ENCODE data around the gene CRKL. TPM values are rescaled to one million over a fixed set of nuclear protein-coding genes. Genes with fewer than 3 reads are reported as not detected.

Gene CRKL
- total RNA-seq, 2 experiments from 2014 or later = 60.5 to 62.2 TPM

GRCh38 chr22:20960609-20961008 lies 43.4 kb downstream of the CRKL start:
- peaks cover 17% of the 10 kb centered on the region for H3K4me1 Mint-ChIP-seq (ENCODE audit: low read depth)
- CTCF ChIA-PET = interaction anchor here (0.6 to 3.2 kb wide), 6 partner anchors 11 to 142 kb away, joined by 3 to 17 read pairs (median 4); no protein-coding TSS in a partner anchor
- DNase-seq = no peak
- no peaks in the 10 kb centered on the region for H3K36me3 Mint-ChIP-seq (ENCODE audit: low read depth)
- no peak overlapping the region for H3K27ac Mint-ChIP-seq
- intact Hi-C loops (cut with micrococcal nuclease) = loop anchor here (5.0 to 10.0 kb wide), 2 partner anchors 42 to 144 kb away; partner anchors contain the start of gene THAP7
- peaks cover 22% of the 10 kb centered on the region for H3K27me3 Mint-ChIP-seq (ENCODE audit: low read depth)
- H3K4me3 Mint-ChIP-seq = no peak overlapping the region
- H3K9me3 Mint-ChIP-seq = no peaks in the 10 kb centered on the region

- intact Hi-C loops (cut with micrococcal nuclease) = loop anchor here (2.0 to 10.0 kb wide), 3 partner anchors 20 to 142 kb away; partner anchors contain the start of genes LZTR1 and THAP7
- Mint-ChIP-seq H3K27me3 (ENCODE audit: low read depth) (peaks cover 14% of the 10 kb centered on the region), H3K9me3 (no peaks in the 10 kb centered on the region), H3K36me3 (ENCODE audit: low read depth) (no peaks in the 10 kb centered on the region), H3K27ac (no peak overlapping the region), H3K4me3 (no peak overlapping the region), H3K4me1 (ENCODE audit: low read depth) (peaks cover 11% of the 10 kb centered on the region)
- DNase-seq = no peak
- CTCF ChIA-PET = interaction anchor here (0.6 to 3.2 kb wide), 8 partner anchors 9 to 190 kb away, joined by 3 to 17 read pairs (median 4); partner anchors contain the start of gene LZTR1
These were observed 45.3 kb downstream of the CRKL start for GRCh38 chr22:20962491-20962945.

DNA sequence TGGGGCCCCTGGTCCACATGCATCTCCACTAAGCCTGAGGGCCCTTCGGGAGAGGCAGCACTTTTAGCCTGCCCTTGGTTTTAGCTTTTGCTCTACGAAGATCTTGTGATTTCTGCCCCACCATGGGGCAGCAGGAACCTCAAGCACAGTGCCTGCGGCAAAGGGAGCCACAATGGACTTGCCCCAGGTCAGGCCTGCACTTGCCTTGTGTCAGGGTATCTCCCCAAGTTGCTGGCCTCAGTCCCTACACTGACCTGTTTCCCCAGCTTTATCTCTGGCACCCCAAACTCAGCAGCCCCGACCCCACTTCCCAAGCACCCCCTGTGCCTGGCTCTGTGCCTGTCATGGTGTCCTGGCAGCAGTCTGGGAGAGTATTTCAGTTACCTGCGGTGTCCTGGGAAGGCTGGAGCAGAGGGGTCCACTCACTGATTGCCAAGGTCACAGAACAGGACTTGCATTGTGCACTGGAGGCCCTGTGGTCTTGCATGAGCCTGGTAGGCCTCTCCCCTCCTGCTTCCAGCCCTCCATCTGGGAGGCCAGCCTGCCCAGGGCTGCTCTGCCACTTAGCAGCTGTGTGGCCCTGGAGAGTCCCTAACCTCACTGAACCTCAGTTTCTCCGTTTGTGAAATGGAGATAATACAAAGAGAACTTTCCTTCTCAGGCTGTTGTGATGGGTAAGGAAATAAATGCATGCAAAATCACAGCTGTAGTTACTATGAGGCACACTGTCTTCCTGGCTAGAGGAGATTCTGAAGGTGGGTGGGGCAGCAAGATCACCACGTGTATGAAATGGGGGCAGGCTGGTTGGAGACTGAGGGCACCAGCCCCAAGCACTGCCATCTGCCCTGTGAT lies 46.2 kb downstream of the CRKL start:
- H3K9me3 Mint-ChIP-seq = no peaks in the 10 kb centered on the region
- no peak for DNase-seq
- no peak overlapping the region for H3K27ac Mint-ChIP-seq
- intact Hi-C loops (cut with micrococcal nuclease) = loop anchor here (2.0 to 10.0 kb wide), 3 partner anchors 19 to 141 kb away; partner anchors contain the start of genes LZTR1 and THAP7
- CTCF ChIA-PET = interaction anchor here (0.6 to 1.5 kb wide), 5 partner anchors 10 to 478 kb away, joined by 3 to 6 read pairs (median 4); no protein-coding TSS in a partner anchor
- peaks cover 5% of the 10 kb centered on the region for H3K27me3 Mint-ChIP-seq (ENCODE audit: low read depth)
- peaks cover 11% of the 10 kb centered on the region for H3K4me1 Mint-ChIP-seq (ENCODE audit: low read depth)
- H3K4me3 Mint-ChIP-seq = no peak overlapping the region
- H3K36me3 Mint-ChIP-seq (ENCODE audit: low read depth) = no peaks in the 10 kb centered on the region

GRCh38 chr22:20964090-20964798 lies 47.0 kb downstream of the CRKL start:
- intact Hi-C loops (cut with micrococcal nuclease) = loop anchor here (5.0 to 10.0 kb wide), 2 partner anchors 38 to 141 kb away; partner anchors contain the start of gene THAP7
- CTCF ChIA-PET = interaction anchor here (1.5 kb wide), 1 partner anchor 49 kb away, joined by 3 read pairs; no protein-coding TSS in a partner anchor
- no peaks in the 10 kb centered on the region for H3K9me3 Mint-ChIP-seq
- no peak overlapping the region for H3K27ac Mint-ChIP-seq
- H3K4me1 Mint-ChIP-seq (ENCODE audit: low read depth) = peaks cover 11% of the 10 kb centered on the region
- peak overlapping the region; percentile 57 for H3K4me3 Mint-ChIP-seq
- no peaks in the 10 kb centered on the region for H3K36me3 Mint-ChIP-seq (ENCODE audit: low read depth)
- no peak for DNase-seq
- peaks cover 5% of the 10 kb centered on the region for H3K27me3 Mint-ChIP-seq (ENCODE audit: low read depth)

- Mint-ChIP-seq H3K27ac (no peak overlapping the region), H3K9me3 (no peaks in the 10 kb centered on the region), H3K36me3 (ENCODE audit: low read depth) (no peaks in the 10 kb centered on the region), H3K4me3 (peak overlapping the region; percentile 57), H3K4me1 (ENCODE audit: low read depth) (peaks cover 11% of the 10 kb centered on the region), H3K27me3 (ENCODE audit: low read depth) (peaks cover 5% of the 10 kb centered on the region)
- CTCF ChIA-PET = interaction anchor here (1.3 kb wide), 1 partner anchor 48 kb away, joined by 3 read pairs; the partner anchor contains the start of gene CRKL
- intact Hi-C loops (cut with micrococcal nuclease) = loop anchor here (5.0 to 10.0 kb wide), 2 partner anchors 38 to 140 kb away; partner anchors contain the start of gene THAP7
- DNase-seq = no peak
These were observed 47.5 kb downstream of the CRKL start for GRCh38 chr22:20964799-20965103.

GRCh38 chr22:20965104-20965887 lies 48.1 kb downstream of the CRKL start:
- Mint-ChIP-seq H3K4me3 (no peak overlapping the region), H3K27ac (no peak overlapping the region), H3K9me3 (no peaks in the 10 kb centered on the region), H3K27me3 (ENCODE audit: low read depth) (peaks cover 3% of the 10 kb centered on the region), H3K4me1 (ENCODE audit: low read depth) (peaks cover 11% of the 10 kb centered on the region), H3K36me3 (ENCODE audit: low read depth) (no peaks in the 10 kb centered on the region)
- no peak for DNase-seq
- CTCF ChIA-PET = interaction anchor here (1.3 kb wide), 1 partner anchor 48 kb away, joined by 3 read pairs; the partner anchor contains the start of gene CRKL
- intact Hi-C loops (cut with micrococcal nuclease) = loop anchor here (10.0 kb wide), 1 partner anchor 140 kb away; no protein-coding TSS in a partner anchor

GRCh38 chr22:20965888-20966855 lies 49.0 kb downstream of the CRKL start:
- Mint-ChIP-seq H3K9me3 (no peaks in the 10 kb centered on the region), H3K36me3 (ENCODE audit: low read depth) (no peaks in the 10 kb centered on the region), H3K27ac (no peak overlapping the region), H3K4me3 (no peak overlapping the region), H3K27me3 (ENCODE audit: low read depth) (peaks cover 2% of the 10 kb centered on the region), H3K4me1 (ENCODE audit: low read depth) (peaks cover 11% of the 10 kb centered on the region)
- intact Hi-C loops (cut with micrococcal nuclease) = loop anchor here (10.0 kb wide), 1 partner anchor 139 kb away; no protein-coding TSS in a partner anchor
- CTCF ChIA-PET = interaction anchor here (1.3 kb wide), 1 partner anchor 49 kb away, joined by 3 read pairs; the partner anchor contains the start of gene CRKL
- no peak for DNase-seq

GRCh38 chr22:20966883-20967696 lies 49.9 kb downstream of the CRKL start, which contains the start of gene AIFM3:
Gene AIFM3 (plus strand): TSS chr22:20967255. CDS start chr22:20967945, 690 bp downstream.
- CTCF ChIA-PET = no interaction called here
- H3K4me1 Mint-ChIP-seq (ENCODE audit: low read depth) = peaks cover 5% of the 10 kb centered on the region
- peaks cover 2% of the 10 kb centered on the region for H3K27me3 Mint-ChIP-seq (ENCODE audit: low read depth)
- H3K9me3 Mint-ChIP-seq = no peaks in the 10 kb centered on the region
- DNase-seq = no peak
- intact Hi-C loops (cut with micrococcal nuclease) = loop anchor here (10.0 kb wide), 1 partner anchor 138 kb away; no protein-coding TSS in a partner anchor
- H3K27ac Mint-ChIP-seq = no peak within 1 kb of the TSS
- no peak within 1 kb of the TSS for H3K4me3 Mint-ChIP-seq
- no peaks in the 10 kb centered on the region for H3K36me3 Mint-ChIP-seq (ENCODE audit: low read depth)

GRCh38 chr22:20967697-20968211 lies 50.5 kb downstream of the CRKL start:
- Mint-ChIP-seq H3K9me3 (no peaks in the 10 kb centered on the region), H3K4me3 (no peak overlapping the region), H3K27me3 (ENCODE audit: low read depth) (peaks cover 2% of the 10 kb centered on the region), H3K36me3 (ENCODE audit: low read depth) (no peaks in the 10 kb centered on the region), H3K4me1 (ENCODE audit: low read depth) (peaks cover 5% of the 10 kb centered on the region), H3K27ac (no peak overlapping the region)
- CTCF ChIA-PET = no interaction called here
- DNase-seq = no peak
- intact Hi-C loops (cut with micrococcal nuclease) = loop anchor here (10.0 kb wide), 1 partner anchor 137 kb away; no protein-coding TSS in a partner anchor

All from activated naive CD4-positive, alpha-beta T cell treated with anti-CD3 and anti-CD28 coated beads for 36 hours (primary cell).